GM12878 (cell line): ENCODE results near the gene ROCK2. TPM values are rescaled to one million over a fixed set of nuclear protein-coding genes. Genes with fewer than 3 reads are reported as not detected.

Experiments
- ATAC-seq: fragments of 200-7000 bp; cut with Tn5 transposase; 3 replicates; pipeline ENCODE4 v1.9.1; 2020; ENCODE audit warnings: mild to moderate bottlenecking, moderate library complexity
- BruUV-seq: library from RNA; stranded (reverse); fragments of 400-500 nt; replicated peaks from 2 replicates; lab custom pipeline; 2021; lab: Mats Ljungman, UMichigan
- CTCF ChIA-PET: fragments of 300-600 bp; sonication (Branson Sonifier 250); formaldehyde crosslinking; extraction: SDS; loops from one replicate; lab custom pipeline; 2021; ENCODE audit warnings: inconsistent platforms; lab: Yijun Ruan, JAX
- POLR2A ChIA-PET: fragments of 350-600 bp; formaldehyde crosslinking; extraction: SDS; loops from one replicate; lab custom pipeline; 2021; ENCODE audit warnings: inconsistent platforms; lab: Charles Lee
- RAD21 ChIA-PET: fragments of 300-600 bp; sonication (Branson Sonifier 250); formaldehyde crosslinking; loops from one replicate; lab custom pipeline; 2023; ENCODE audit warnings: antibody characterized with exemption; ENCODE audit not compliant: unreplicated experiment; lab: Charles Lee
- SMC1A ChIA-PET: fragments of 300-600 bp; sonication (Branson Sonifier 250); formaldehyde crosslinking; loops from one replicate; lab custom pipeline; 2023; ENCODE audit not compliant: unreplicated experiment, uncharacterized antibody; lab: Charles Lee
- DNase-seq: peaks from one replicate; pipeline ENCODE4 v3.0.0-alpha.2; 2011; ENCODE audit warnings: low read depth, low spot score
- FAIRE-seq: peaks from 3 replicates; lab custom pipeline; 2011; peaks lifted over from hg19 to GRCh38; lab: Jason Lieb, UNC
- H2AFZ ChIP-seq: 2 replicates; pipeline ENCODE4 v1.6.0; 2011; ENCODE audit warnings: low read depth, low read length, control low read depth; ENCODE audit not compliant: control insufficient read depth
- H3K27ac ChIP-seq: 2 replicates; pipeline ENCODE4 v1.5.1; 2011; ENCODE audit warnings: control low read depth; ENCODE audit not compliant: control insufficient read depth, insufficient read depth
- H3K27me3 ChIP-seq, 2 experiments: replicated peaks in 1 of 2; 2 replicates each; pipeline versions ENCODE4 v1.6.0 to v1.6.1; 2011; ENCODE audit warnings: low read length in 1 of 2; ENCODE audit not compliant: control insufficient read depth in 2 of 2, insufficient read depth in 2 of 2
- H3K36me3 ChIP-seq, 2 experiments: 2 replicates each; pipeline ENCODE4 v1.5.1; 2011; ENCODE audit warnings: low read length in 1 of 2; ENCODE audit not compliant: control insufficient read depth in 2 of 2, insufficient read depth in 2 of 2
- H3K4me1 ChIP-seq: 2 replicates; pipeline ENCODE4 v1.6.1; 2011; ENCODE audit warnings: mild to moderate bottlenecking, low read length, moderate library complexity, mixed read lengths; ENCODE audit not compliant: control insufficient read depth, insufficient read depth
- H3K4me2 ChIP-seq: 2 replicates; pipeline ENCODE4 v1.6.0; 2011; ENCODE audit warnings: control low read depth; ENCODE audit not compliant: control insufficient read depth, insufficient read depth
- H3K4me3 ChIP-seq: fragments of 200-600 bp; sonication (generic); 2 replicates; pipeline ENCODE4 v1.5.1; 2016
- H3K79me2 ChIP-seq: 2 replicates; pipeline ENCODE4 v1.6.0; 2011; ENCODE audit warnings: low read length; ENCODE audit not compliant: control insufficient read depth, insufficient read depth
- H3K9ac ChIP-seq: 2 replicates; pipeline ENCODE4 v1.8.0; 2011; ENCODE audit warnings: low read length, control low read depth, mixed read lengths; ENCODE audit not compliant: control insufficient read depth, insufficient read depth
- H3K9me3 ChIP-seq: replicated peaks from 3 replicates; pipeline ENCODE4 v1.5.1; 2011; ENCODE audit warnings: mild to moderate bottlenecking, low read length; ENCODE audit not compliant: control insufficient read depth, insufficient read depth
- H4K20me1 ChIP-seq: 2 replicates; pipeline ENCODE4 v1.6.0; 2011; ENCODE audit not compliant: control insufficient read depth, insufficient read depth
- CBX3 ChIP-seq: fragments of 200-600 bp; sonication (generic); IDR thresholded peaks from 2 replicates; pipeline ENCODE4 v1.6.1; 2016; ENCODE audit warnings: low read depth, borderline replicate concordance
- CREB1 ChIP-seq: IDR thresholded peaks from 2 replicates; pipeline ENCODE4 v1.6.1; 2012; ENCODE audit warnings: low read depth, mild to moderate bottlenecking, inconsistent platforms
- CUX1 ChIP-seq: IDR thresholded peaks from 2 replicates; pipeline ENCODE4 v1.6.1; 2012; ENCODE audit warnings: improper control_type of control experiment, low read depth, low read length; ENCODE audit not compliant: insufficient replicate concordance
- ETV6 ChIP-seq, 2 experiments: fragments of 450-650 bp in 1 of 2; IDR thresholded peaks in 1 of 2; conservative IDR thresholded peaks in 1 of 2; 2 replicates each; pipeline ENCODE4 v1.6.1; 2014; ENCODE audit warnings: antibody characterized with exemption in 1 of 2, borderline replicate concordance in 1 of 2, low read depth in 1 of 2, mild to moderate bottlenecking in 1 of 2, moderate library complexity in 1 of 2
- IKZF2 ChIP-seq, 2 experiments: fragments of 450-650 bp; IDR thresholded peaks; 2 replicates each; pipeline ENCODE4 v1.6.1; 2017; ENCODE audit warnings: mild to moderate bottlenecking in 2 of 2, moderate library complexity in 2 of 2
- IRF4 ChIP-seq: IDR thresholded peaks from 2 replicates; pipeline ENCODE4 v1.6.1; 2011; ENCODE audit warnings: low read depth, low read length
- RB1 ChIP-seq: fragments of 450-650 bp; formaldehyde crosslinking; IDR thresholded peaks from 2 replicates; pipeline ENCODE4 v1.6.1; 2017; ENCODE audit warnings: mild to moderate bottlenecking, borderline replicate concordance
- RELB ChIP-seq: fragments of 450-650 bp; IDR thresholded peaks from 2 replicates; pipeline ENCODE4 v1.6.1; 2017; ENCODE audit warnings: low read depth, mild to moderate bottlenecking, moderate library complexity
- SIX5 ChIP-seq: IDR thresholded peaks from 2 replicates; pipeline ENCODE4 v1.6.1; 2011; ENCODE audit warnings: mild to moderate bottlenecking, low read depth, low read length, moderate library complexity; ENCODE audit not compliant: severe bottlenecking
- SREBF2 ChIP-seq: IDR thresholded peaks from 2 replicates; pipeline ENCODE4 v1.6.1; 2012; ENCODE audit warnings: mild to moderate bottlenecking, low read length
- SUZ12 ChIP-seq: fragments of 200-600 bp; sonication (generic); IDR thresholded peaks from one replicate; pipeline ENCODE4 v1.6.1; 2018; ENCODE audit warnings: antibody characterized with exemption, mild to moderate bottlenecking; ENCODE audit not compliant: unreplicated experiment
- YY1 ChIP-seq: IDR thresholded peaks from 2 replicates; pipeline ENCODE4 v1.6.1; 2011; ENCODE audit warnings: low read depth, mild to moderate bottlenecking, low read length
- WGBS: methylation state at CpG from one replicate; pipeline ENCODE4 v1.1.6; 2016; ENCODE audit warnings: low lambda C conversion rate; ENCODE audit not compliant: insufficient replicate concordance, insufficient coverage; ENCODE audit errors: missing lambda C conversion rate; 5-methylcytosine and 5-hydroxymethylcytosine counted together
- in situ Hi-C: fragments of 300-500 bp; cut with MboI; formaldehyde crosslinking; loops from 9 replicates; pipeline ENCODE4 v1.14.3; 2018; ENCODE audit warnings: mixed read lengths
- intact Hi-C: fragments of 100-400 bp; cut with micrococcal nuclease; formaldehyde crosslinking; loops from one replicate; pipeline ENCODE4 v1.14.2; 2022; ENCODE audit not compliant: unreplicated experiment
- polyA plus RNA-seq, 11 experiments: library from polyadenylated mRNA; depleted of rRNA in 4 of 11; unstranded in 6 of 11; stranded (reverse) in 5 of 11; fragments of >200 nt; fragmentation: Nextera tagmentation in 4 of 11; fragmentation: Illumina TruSeq in 1 of 11; extraction: Ambion mirVana in 4 of 11; extraction: Trizol in 1 of 11; gene quantifications; 1 replicate in 1 of 11; 2 replicates in 10 of 11; pipeline versions ENCODE4 v1.2.1 to v1.2.3, GENCODE V29; 2011 to 2016; ENCODE audit warnings: inconsistent platforms in 2 of 11, missing spikeins in 2 of 11, low read depth in 1 of 11
- total RNA-seq, 4 experiments: library from RNA; depleted of rRNA in 3 of 4; stranded (reverse); fragments of >200 nt in 3 of 4; fragmentation: Illumina TruSeq in 1 of 4; extraction: Trizol in 1 of 4; gene quantifications; 2 replicates each; pipeline versions ENCODE4 v1.2.1 to v1.2.3, GENCODE V29; 2013 to 2021
- TF ChIP-seq, protein P1 (sequence below): IDR thresholded peaks from 2 replicates; pipeline ENCODE4 v1.6.1; 2012; ENCODE audit warnings: low read depth, low read length, improper control_type of control experiment

ROCK2 gene
- total and polyA plus RNA-seq, 10 of the 15 experiments (the other 5 are each of a cell fraction or from before 2014, with no cell fraction given), result 4.6 to 22.1 (median 8.3) TPM

DNA sequence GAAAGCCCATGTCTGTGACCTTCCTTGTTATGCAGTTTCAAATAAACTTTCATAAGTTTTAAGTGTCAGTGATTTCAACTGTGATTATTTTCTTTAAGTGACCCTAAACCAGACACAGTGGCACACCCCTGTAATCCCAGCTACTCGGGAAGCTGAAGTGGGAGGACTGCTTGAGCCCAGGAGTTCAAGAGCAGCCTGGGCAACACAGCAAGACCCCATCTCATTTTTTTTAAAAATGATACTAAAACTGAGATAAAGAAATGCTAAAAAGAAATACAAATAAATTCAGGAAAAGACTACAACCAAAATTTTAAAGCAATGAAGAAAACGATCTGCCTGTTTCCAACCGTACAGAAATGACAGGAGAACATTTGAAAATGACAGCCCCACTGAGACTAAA, 54.2 kb downstream of the ROCK2 start:
- ChIA-PET RAD21 (no interaction called here), POLR2A (no interaction called here), SMC1A (interaction anchor here (0.9 kb wide), 1 partner anchor 55 kb away, joined by 3 read pairs; no protein-coding TSS in a partner anchor), CTCF (no interaction called here)
- intact Hi-C loops, result no loop called here
- Histone ChIP-seq H3K4me3 (no peak overlapping the region), H3K4me2 (no peak overlapping the region), H3K9me3 (no peaks in the 10 kb centered on the region; the same call in 2 of the 3 replicates), H3K9ac (no peak overlapping the region), H3K36me3 (no peaks in the 10 kb centered on the region; a peak in 1 of 4 replicates), H2AFZ (no peak overlapping the region), H4K20me1 (no peaks in the 10 kb centered on the region), H3K27me3 (no peaks in the 10 kb centered on the region), H3K4me1 (no peaks in the 10 kb centered on the region), H3K27ac (no peak overlapping the region), H3K79me2 (peaks cover 4% of the 10 kb centered on the region)
- ATAC-seq (no peak), DNase-seq (no peak), FAIRE-seq (no peak)
- in situ Hi-C loops, result no loop called here
- no TSS peak for BruUV-seq
- TF ChIP-seq SREBF2 (no peak), CBX3 (no peak), SUZ12 (no peak), ETV6 (conservative IDR thresholded peaks at IDR 0.05 in 1 of 2, IDR thresholded peaks at IDR 0.05 in 1 of 2; ENCODE audit: borderline replicate concordance in 1 of 2, low read depth in 1 of 2) (no peak), RELB (no peak), CREB1 (no peak), CUX1 (no peak), IKZF2 (IDR thresholded peaks at IDR 0.05) (no peak), RB1 (no peak), SIX5 (no peak), YY1 (no peak), IRF4 (no peak)
- TF ChIP-seq, protein P1, sequence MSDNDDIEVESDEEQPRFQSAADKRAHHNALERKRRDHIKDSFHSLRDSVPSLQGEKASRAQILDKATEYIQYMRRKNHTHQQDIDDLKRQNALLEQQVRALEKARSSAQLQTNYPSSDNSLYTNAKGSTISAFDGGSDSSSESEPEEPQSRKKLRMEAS, result no peak
- 33% methylated on average over 3 of the region's 3 CpGs for WGBS
